Measurements from ENCODE around the gene SPDYE4.

The SPDYE4 gene

GRCh38 chr17:8741366-8741765, 17.0 kb downstream of the SPDYE4 start:
- DNase-seq (ENCODE audit: low read depth): no peak

- peak; percentile 11 for DNase-seq (ENCODE audit: low read depth)
Observed at GRCh38 chr17:8740486-8740885, 17.9 kb downstream of the SPDYE4 start.

GRCh38 chr17:8739097-8739496, 19.2 kb downstream of the SPDYE4 start:
- no peak for DNase-seq (ENCODE audit: low read depth)

GRCh38 chr17:8736796-8737195, 21.6 kb downstream of the SPDYE4 start:
- no peak for DNase-seq (ENCODE audit: low read depth)

GRCh38 chr17:8736362-8736761, 22.0 kb downstream of the SPDYE4 start:
- no peak for DNase-seq (ENCODE audit: low read depth)

GRCh38 chr17:8735336-8735939, 22.9 kb downstream of the SPDYE4 start:
- DNase-seq (ENCODE audit: low read depth): no peak

GRCh38 chr17:8734876-8735275, 23.5 kb downstream of the SPDYE4 start:
- no peak for DNase-seq (ENCODE audit: low read depth)

- no peak for DNase-seq (ENCODE audit: low read depth)
Observed at GRCh38 chr17:8732406-8733085, 25.8 kb downstream of the SPDYE4 start.

GRCh38 chr17:8729860-8730259, 28.5 kb downstream of the SPDYE4 start:
- DNase-seq (ENCODE audit: low read depth): no peak

- no peak for DNase-seq (ENCODE audit: low read depth)
Observed at GRCh38 chr17:8729421-8729820, 28.9 kb downstream of the SPDYE4 start.

GRCh38 chr17:8728971-8729370, 29.4 kb downstream of the SPDYE4 start:
- DNase-seq (ENCODE audit: low read depth): no peak

GRCh38 chr17:8728251-8728938, 30.0 kb downstream of the SPDYE4 start:
- no peak for DNase-seq (ENCODE audit: low read depth)

- no peak for DNase-seq (ENCODE audit: low read depth)
Observed at GRCh38 chr17:8726941-8727555, 31.3 kb downstream of the SPDYE4 start.

- DNase-seq (ENCODE audit: low read depth): no peak
Observed at GRCh38 chr17:8725881-8726876, 32.2 kb downstream of the SPDYE4 start.

- DNase-seq (ENCODE audit: low read depth): no peak
Observed at GRCh38 chr17:8724451-8724850, 33.9 kb downstream of the SPDYE4 start.

GRCh38 chr17:8720596-8720995, 37.8 kb downstream of the SPDYE4 start:
- DNase-seq (ENCODE audit: low read depth): no peak

- no peak for DNase-seq (ENCODE audit: low read depth)
Observed at GRCh38 chr17:8719291-8720246, 38.8 kb downstream of the SPDYE4 start.

- no peak for DNase-seq (ENCODE audit: low read depth)
Observed at GRCh38 chr17:8718001-8718563, 40.3 kb downstream of the SPDYE4 start.

GRCh38 chr17:8713878-8714277, 44.5 kb downstream of the SPDYE4 start:
- no peak for DNase-seq (ENCODE audit: low read depth)

- no peak for DNase-seq (ENCODE audit: low read depth)
Observed at GRCh38 chr17:8713315-8713714, 45.0 kb downstream of the SPDYE4 start.
